ENCODE results near the gene LSP1.
"Not testable (repeated sequence)": the region's sequence is repeated elsewhere in the genome, so short reads cannot be mapped to it uniquely, and the experiment has no call there.

LSP1 gene

DNA sequence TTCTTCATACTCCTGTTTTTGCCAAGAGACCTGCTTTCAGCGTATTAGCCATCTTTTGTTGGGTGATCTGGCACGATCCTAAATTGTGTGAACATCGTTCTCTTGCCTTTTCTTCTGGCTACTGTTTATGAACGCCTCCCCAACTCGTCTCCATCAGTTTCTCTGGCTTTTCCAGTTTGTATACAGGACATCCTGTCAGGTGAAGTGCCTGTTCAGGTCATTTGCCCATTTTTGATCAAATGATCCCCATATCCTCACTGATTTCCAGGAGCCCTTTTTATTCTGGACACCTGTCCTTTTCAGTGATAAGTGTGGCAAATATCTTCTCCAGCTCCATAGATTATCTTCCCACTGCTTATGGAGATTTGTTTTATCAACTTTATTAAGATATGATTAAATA, 40.6 kb upstream of the LSP1 start:
- in situ Hi-C loops (cut with HindIII; ENCODE audit: low sequenced_read_pairs) = no loop called here
- DNase-seq (ENCODE audit: low read depth, low spot score) = no peak

DNA sequence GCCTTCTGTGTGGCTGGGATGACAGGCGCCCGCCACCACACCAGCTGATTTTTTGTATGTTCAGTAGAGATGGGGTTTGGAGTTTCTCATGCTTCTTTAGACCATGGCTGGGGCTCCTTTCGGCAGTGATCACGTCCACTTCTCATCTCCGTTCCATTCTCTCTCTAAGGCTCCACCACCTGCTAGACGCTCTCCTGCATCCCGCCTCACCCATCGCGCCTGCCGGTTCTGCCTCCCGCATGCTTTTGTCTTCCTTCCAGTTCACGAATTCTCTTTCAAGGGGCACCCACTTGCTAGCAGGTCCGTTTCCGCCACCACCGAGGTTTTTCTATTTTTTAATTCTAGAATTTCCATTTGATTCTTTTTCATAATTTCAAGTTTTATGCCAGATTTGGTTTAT, 40.1 kb upstream of the LSP1 start:
- TF ChIP-seq, protein P1, sequence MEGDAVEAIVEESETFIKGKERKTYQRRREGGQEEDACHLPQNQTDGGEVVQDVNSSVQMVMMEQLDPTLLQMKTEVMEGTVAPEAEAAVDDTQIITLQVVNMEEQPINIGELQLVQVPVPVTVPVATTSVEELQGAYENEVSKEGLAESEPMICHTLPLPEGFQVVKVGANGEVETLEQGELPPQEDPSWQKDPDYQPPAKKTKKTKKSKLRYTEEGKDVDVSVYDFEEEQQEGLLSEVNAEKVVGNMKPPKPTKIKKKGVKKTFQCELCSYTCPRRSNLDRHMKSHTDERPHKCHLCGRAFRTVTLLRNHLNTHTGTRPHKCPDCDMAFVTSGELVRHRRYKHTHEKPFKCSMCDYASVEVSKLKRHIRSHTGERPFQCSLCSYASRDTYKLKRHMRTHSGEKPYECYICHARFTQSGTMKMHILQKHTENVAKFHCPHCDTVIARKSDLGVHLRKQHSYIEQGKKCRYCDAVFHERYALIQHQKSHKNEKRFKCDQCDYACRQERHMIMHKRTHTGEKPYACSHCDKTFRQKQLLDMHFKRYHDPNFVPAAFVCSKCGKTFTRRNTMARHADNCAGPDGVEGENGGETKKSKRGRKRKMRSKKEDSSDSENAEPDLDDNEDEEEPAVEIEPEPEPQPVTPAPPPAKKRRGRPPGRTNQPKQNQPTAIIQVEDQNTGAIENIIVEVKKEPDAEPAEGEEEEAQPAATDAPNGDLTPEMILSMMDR (IDR thresholded peaks at IDR 0.05; ENCODE audit: low read depth, low read length) = no peak
- in situ Hi-C loops (cut with HindIII; ENCODE audit: low sequenced_read_pairs) = no loop called here
- H3K4me3 ChIP-seq (ENCODE audit: low read depth, low read length) = no peak overlapping the region
- no peak for DNase-seq (ENCODE audit: low read depth, low spot score)

More for the DNA sequence above, 40.6 kb upstream of the LSP1 start:
- TF ChIP-seq, protein P1 (IDR thresholded peaks at IDR 0.05; ENCODE audit: low read depth, low read length) = no peak
- no peak overlapping the region for H3K4me3 ChIP-seq (ENCODE audit: low read depth, low read length)

DNA sequence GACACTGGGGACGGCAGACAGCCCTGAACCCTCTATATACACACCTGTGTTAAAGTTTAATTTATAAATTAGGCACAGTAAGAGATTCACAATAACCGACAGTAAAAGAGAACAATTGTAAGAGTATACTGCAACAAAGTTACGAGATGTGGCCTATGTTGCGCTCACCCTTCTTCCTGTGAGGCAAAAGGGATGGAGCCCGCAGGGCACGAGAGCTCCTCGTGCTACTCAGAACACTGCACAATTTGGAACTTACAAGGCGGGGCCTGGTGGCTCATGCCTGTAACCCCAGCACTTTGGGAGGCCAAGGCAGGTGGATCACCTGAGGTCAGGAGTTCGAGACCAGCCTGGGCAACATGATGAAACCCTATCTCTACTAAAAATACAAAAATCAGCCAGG, 39.5 kb upstream of the LSP1 start:
- H3K4me3 ChIP-seq (ENCODE audit: low read depth, low read length); in situ Hi-C loops (cut with HindIII; ENCODE audit: low sequenced_read_pairs); DNase-seq (ENCODE audit: low read depth, low spot score): not testable (repeated sequence)

DNA sequence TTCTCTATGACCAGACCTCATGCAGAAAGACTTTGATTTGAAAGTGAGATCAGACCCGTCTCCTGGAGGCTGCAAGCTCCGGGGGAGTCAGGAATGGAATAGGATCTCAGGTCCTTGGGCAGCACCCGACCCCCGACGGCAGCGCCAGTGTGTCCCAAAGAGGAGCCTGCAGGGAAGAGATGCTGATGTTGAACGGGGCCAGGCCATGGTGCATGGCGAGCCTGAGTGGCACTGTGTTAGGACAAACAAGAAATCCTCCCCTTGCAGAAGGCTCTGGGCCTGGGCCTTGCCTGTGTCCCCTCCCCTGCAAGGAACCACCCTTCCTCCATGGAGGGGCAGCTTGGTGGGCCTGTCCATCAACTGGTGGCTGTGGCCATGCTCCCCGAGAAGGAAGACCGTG, 38.2 kb upstream of the LSP1 start:
- H3K4me3 ChIP-seq (ENCODE audit: low read depth, low read length) = no peak overlapping the region
- TF ChIP-seq, protein P1 (IDR thresholded peaks at IDR 0.05; ENCODE audit: low read depth, low read length) = no peak
- no peak for DNase-seq (ENCODE audit: low read depth, low spot score)
- in situ Hi-C loops (cut with HindIII; ENCODE audit: low sequenced_read_pairs) = no loop called here

DNA sequence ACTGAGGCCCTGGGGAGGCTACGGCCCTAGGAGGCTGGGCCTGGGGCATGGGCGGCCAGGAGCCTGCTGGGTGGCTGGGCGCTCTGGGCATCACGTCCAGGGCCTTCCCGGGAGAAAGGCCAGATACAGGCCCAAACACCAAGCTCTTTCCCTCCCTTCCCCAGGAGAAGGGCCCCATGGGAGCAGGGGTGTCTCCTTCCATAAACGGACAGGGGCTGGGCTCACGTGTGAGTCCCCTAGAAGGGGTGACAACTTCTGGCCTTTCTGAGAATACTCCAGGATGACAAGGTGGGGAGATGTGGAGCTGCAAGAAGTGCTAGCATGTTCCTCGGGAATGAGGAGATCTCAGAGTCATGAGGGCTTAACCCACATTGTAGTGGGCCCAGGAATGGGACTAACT, 37.6 kb upstream of the LSP1 start:
- DNase-seq (ENCODE audit: low read depth, low spot score) = no peak
- in situ Hi-C loops (cut with HindIII; ENCODE audit: low sequenced_read_pairs) = no loop called here
- TF ChIP-seq, protein P1 (IDR thresholded peaks at IDR 0.05; ENCODE audit: low read depth, low read length) = no peak
- no peak overlapping the region for H3K4me3 ChIP-seq (ENCODE audit: low read depth, low read length)

DNA sequence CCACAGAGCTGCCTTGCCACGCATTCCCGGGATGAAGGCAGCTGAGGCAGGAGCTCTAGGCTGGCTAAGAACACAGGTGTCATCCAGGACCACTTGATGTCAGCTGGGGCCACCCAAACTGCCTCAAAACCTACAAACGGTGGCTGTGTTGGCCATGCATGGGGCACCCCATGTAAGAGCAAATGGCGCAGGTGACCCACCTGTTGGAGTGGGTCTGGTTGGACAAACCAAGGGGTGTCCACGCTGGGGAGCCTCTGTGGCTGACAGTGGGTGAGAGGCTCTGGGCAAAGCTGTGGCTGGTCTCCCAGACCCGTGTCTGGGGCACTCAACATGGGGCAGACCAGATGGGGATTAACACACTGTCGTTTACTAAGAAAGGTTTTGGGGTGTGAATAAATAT, 37.1 kb upstream of the LSP1 start:
- in situ Hi-C loops (cut with HindIII; ENCODE audit: low sequenced_read_pairs) = no loop called here
- TF ChIP-seq, protein P1 (IDR thresholded peaks at IDR 0.05; ENCODE audit: low read depth, low read length) = no peak
- DNase-seq (ENCODE audit: low read depth, low spot score) = no peak
- no peak overlapping the region for H3K4me3 ChIP-seq (ENCODE audit: low read depth, low read length)

DNA sequence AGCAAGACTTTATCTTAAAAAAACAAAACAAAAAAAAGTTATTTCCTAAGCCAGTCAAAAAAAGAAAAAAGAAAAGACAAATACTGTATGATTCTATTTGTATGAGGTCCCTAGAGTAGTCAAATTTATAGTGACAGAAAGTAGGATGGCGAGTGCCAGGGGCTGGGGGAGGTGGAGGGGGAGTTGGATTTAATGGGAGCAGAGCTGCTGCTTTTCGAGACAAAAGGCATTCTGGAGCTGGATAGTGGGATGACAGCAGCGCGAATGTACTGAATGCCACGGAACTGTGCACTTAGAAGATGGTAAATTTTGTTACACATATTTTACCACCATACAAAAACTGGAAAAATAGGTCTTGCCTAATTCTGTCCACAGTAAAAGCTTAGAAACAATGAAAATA, 35.9 kb upstream of the LSP1 start:
- DNase-seq (ENCODE audit: low read depth, low spot score) = no peak
- TF ChIP-seq, protein P1 (IDR thresholded peaks at IDR 0.05; ENCODE audit: low read depth, low read length) = no peak
- in situ Hi-C loops (cut with HindIII; ENCODE audit: low sequenced_read_pairs) = no loop called here
- H3K4me3 ChIP-seq (ENCODE audit: low read depth, low read length) = no peak overlapping the region

Data from astrocyte of the spinal cord (primary cell).